ENCODE results near the gene TNFRSF19. TPM values are rescaled to one million over a fixed set of nuclear protein-coding genes. Genes with fewer than 3 reads are reported as not detected.
"Not testable (repeated sequence)": the region's sequence is repeated elsewhere in the genome, so short reads cannot be mapped to it uniquely, and the experiment has no call there.

Gene TNFRSF19
- total RNA-seq, 1 donor from 2014 or later = 17.7 TPM

GRCh38 chr13:23651887-23652286 lies 81.7 kb downstream of the TNFRSF19 start:
- no peak for DNase-seq (ENCODE audit: extremely low read depth, low read depth, low spot score)

- DNase-seq (ENCODE audit: extremely low read depth, low read depth, low spot score) = no peak
These were observed 82.9 kb downstream of the TNFRSF19 start for GRCh38 chr13:23652909-23653726.

- no peak for DNase-seq (ENCODE audit: extremely low read depth, low read depth, low spot score)
These were observed 84.2 kb downstream of the TNFRSF19 start for GRCh38 chr13:23654111-23655110.

- no peak for DNase-seq (ENCODE audit: extremely low read depth, low read depth, low spot score)
These were observed 85.1 kb downstream of the TNFRSF19 start for GRCh38 chr13:23655321-23655720.

GRCh38 chr13:23656637-23657371 lies 86.6 kb downstream of the TNFRSF19 start:
- DNase-seq (ENCODE audit: extremely low read depth, low read depth, low spot score) = no peak

GRCh38 chr13:23658929-23659541 lies 88.8 kb downstream of the TNFRSF19 start:
- DNase-seq (ENCODE audit: extremely low read depth, low read depth, low spot score) = no peak

- DNase-seq (ENCODE audit: extremely low read depth, low read depth, low spot score) = no peak
These were observed 90.0 kb downstream of the TNFRSF19 start for GRCh38 chr13:23660249-23660648.

GRCh38 chr13:23666582-23666981 lies 96.4 kb downstream of the TNFRSF19 start:
- DNase-seq (ENCODE audit: extremely low read depth, low read depth, low spot score) = no peak

GRCh38 chr13:23667750-23668149 lies 97.5 kb downstream of the TNFRSF19 start:
- no peak for DNase-seq (ENCODE audit: extremely low read depth, low read depth, low spot score)

GRCh38 chr13:23668562-23668961 lies 98.3 kb downstream of the TNFRSF19 start:
- no peak for DNase-seq (ENCODE audit: extremely low read depth, low read depth, low spot score)

GRCh38 chr13:23670793-23671192 lies 100.6 kb downstream of the TNFRSF19 start:
- DNase-seq (ENCODE audit: extremely low read depth, low read depth, low spot score) = no peak

GRCh38 chr13:23671377-23671776 lies 101.2 kb downstream of the TNFRSF19 start:
- DNase-seq (ENCODE audit: extremely low read depth, low read depth, low spot score) = no peak

GRCh38 chr13:23671897-23672296 lies 101.7 kb downstream of the TNFRSF19 start:
- no peak for DNase-seq (ENCODE audit: extremely low read depth, low read depth, low spot score)

GRCh38 chr13:23672616-23673015 lies 102.4 kb downstream of the TNFRSF19 start:
- DNase-seq (ENCODE audit: extremely low read depth, low read depth, low spot score) = no peak

GRCh38 chr13:23673354-23673753 lies 103.1 kb downstream of the TNFRSF19 start:
- DNase-seq (ENCODE audit: extremely low read depth, low read depth, low spot score) = no peak

GRCh38 chr13:23673867-23674605 lies 103.8 kb downstream of the TNFRSF19 start:
- DNase-seq (ENCODE audit: extremely low read depth, low read depth, low spot score) = no peak

GRCh38 chr13:23674795-23675640 lies 104.8 kb downstream of the TNFRSF19 start:
- DNase-seq (ENCODE audit: extremely low read depth, low read depth, low spot score) = no peak

GRCh38 chr13:23677679-23678288 lies 107.6 kb downstream of the TNFRSF19 start:
- DNase-seq (ENCODE audit: extremely low read depth, low read depth, low spot score) = not testable (repeated sequence)

Measured in glomerular endothelial cell (primary cell).